Measurements from ENCODE around the gene TEAD1. TPM values are rescaled to one million over a fixed set of nuclear protein-coding genes. Genes with fewer than 3 reads are reported as not detected.

The TEAD1 gene
- polyA plus RNA-seq, 2 of the 4 experiments (the other 2 are of a cell fraction) = 111 to 112 TPM

DNA sequence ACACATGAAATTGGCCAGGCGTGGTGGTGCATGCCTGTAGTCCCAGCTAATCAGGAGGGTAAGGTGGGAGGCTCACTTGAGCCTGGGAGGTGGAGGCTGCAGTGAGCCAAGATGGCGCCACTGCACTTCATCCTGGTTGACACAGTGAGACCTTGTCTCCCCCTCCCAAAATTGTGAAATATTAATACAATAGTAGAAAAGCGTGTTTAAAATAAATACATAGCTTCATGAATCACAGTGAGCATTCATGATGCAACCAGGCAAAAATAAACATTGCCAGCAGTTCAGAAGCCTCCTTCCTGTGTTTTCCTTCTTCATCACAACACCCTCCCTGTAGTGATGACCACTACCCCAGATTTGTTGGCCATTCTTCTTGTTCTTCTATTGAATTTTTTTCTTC lies 4.3 kb upstream of the TEAD1 start:
- CTCF ChIA-PET = interaction anchor here (0.7 to 3.3 kb wide), 7 partner anchors 36 to 381 kb away, joined by 3 to 13 read pairs (median 4); no protein-coding TSS in a partner anchor

DNA sequence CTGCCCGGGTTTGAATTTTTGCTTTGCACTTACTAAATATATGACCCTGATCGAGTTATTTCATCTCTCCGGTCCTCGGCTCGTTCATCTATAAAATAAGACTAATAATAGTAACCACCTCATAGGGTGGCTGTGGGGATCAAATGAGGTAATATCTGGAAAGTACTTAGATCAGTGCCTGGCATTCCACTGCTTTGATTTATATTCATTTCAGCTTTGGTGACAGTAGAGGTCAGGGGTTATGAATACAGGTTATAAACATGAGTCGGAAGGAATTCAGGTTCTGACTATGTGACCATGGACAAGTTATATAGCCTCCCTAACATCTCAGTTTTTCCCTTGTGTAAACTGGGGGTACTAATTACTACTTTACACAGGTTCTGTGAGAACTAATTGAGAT lies 2.9 kb upstream of the TEAD1 start:
- TF ChIP-seq, protein P1, sequence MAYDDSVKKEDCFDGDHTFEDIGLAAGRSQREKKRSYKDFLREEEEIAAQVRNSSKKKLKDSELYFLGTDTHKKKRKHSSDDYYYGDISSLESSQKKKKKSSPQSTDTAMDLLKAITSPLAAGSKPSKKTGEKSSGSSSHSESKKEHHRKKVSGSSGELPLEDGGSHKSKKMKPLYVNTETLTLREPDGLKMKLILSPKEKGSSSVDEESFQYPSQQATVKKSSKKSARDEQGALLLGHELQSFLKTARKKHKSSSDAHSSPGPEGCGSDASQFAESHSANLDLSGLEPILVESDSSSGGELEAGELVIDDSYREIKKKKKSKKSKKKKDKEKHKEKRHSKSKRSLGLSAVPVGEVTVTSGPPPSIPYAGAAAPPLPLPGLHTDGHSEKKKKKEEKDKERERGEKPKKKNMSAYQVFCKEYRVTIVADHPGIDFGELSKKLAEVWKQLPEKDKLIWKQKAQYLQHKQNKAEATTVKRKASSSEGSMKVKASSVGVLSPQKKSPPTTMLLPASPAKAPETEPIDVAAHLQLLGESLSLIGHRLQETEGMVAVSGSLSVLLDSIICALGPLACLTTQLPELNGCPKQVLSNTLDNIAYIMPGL (CRISPR knock-in tag; IDR thresholded peaks at IDR 0.05; ENCODE audit: borderline replicate concordance) = no peak
- POLR2A ChIA-PET = no interaction called here

More for the DNA sequence above, 4.3 kb upstream of the TEAD1 start:
- no peak for ATAC-seq
- 70% methylated on average over 3 of the region's 3 CpGs for WGBS (ENCODE audit: missing lambda C conversion rate)
- H3K4me3 ChIP-seq = no peak overlapping the region
- peak overlapping the region; percentile 11; the same call in 1 of the 3 replicates for H3K4me2 ChIP-seq
- H3K9me3 ChIP-seq = no peaks in the 10 kb centered on the region
- H3K27ac ChIP-seq = peak overlapping the region in 1 of 2 experiments; percentile 46; a peak in 2 of 6 replicates
- POLR2A ChIA-PET = no interaction called here
- no peak for DNase-seq (ENCODE audit: low read depth in 1 of 2, low spot score in 1 of 2)
- FAIRE-seq = no peak
- no peak for TF ChIP-seq FOSL2 (IDR thresholded peaks at IDR 0.05)
- peak; percentile 30; the same call in 1 of the 2 replicates for TF ChIP-seq FOSL2 (CRISPR knock-in tag; IDR thresholded peaks at IDR 0.05)
- peak; percentile 79 to 80 for TF ChIP-seq CEBPB (IDR thresholded peaks at IDR 0.05)
- peak in 1 of 2 experiments; percentile 48; a peak in 1 of 5 replicates for TF ChIP-seq JUN (IDR thresholded peaks at IDR 0.05)
- TF ChIP-seq, protein P2, sequence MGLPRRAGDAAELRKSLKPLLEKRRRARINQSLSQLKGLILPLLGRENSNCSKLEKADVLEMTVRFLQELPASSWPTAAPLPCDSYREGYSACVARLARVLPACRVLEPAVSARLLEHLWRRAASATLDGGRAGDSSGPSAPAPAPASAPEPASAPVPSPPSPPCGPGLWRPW (IDR thresholded peaks at IDR 0.05) = 0 out of 2 replicates have a peak, but pooled peaks have one; percentile 43
- no peak for TF ChIP-seq NR3C1 (IDR thresholded peaks at IDR 0.05)
- peak; percentile 45; the same call in 1 of the 2 replicates for TF ChIP-seq JUNB (IDR thresholded peaks at IDR 0.05)
- H3K4me1 ChIP-seq = peaks cover 12% of the 10 kb centered on the region

DNA sequence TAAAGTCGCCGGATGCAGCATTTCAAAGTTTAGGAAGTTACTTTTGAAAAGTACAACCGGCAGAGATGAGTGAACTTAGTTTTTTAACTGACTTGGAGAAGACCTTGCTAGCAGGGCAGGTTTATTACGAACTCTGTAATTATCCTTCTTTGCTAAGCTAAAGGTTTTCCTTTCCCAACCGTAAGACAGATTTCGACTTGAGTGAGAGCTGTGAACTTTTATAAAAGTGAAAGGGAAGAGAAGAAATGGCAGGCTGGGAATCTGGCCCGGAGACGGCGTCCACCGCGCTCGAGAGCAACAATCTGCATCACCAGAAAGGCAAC lies 659 bp upstream of the TEAD1 start:
- CTCF ChIA-PET = interaction anchor here (0.8 kb wide), 2 partner anchors 74 to 215 kb away, joined by 3 to 5 read pairs; no protein-coding TSS in a partner anchor
- Histone ChIP-seq H3K4me3 (peak overlapping the region; percentile 90), H3K9me3 (no peaks in the 10 kb centered on the region), H3K4me1 (peaks cover 19% of the 10 kb centered on the region), H3K4me2 (peak overlapping the region; percentile 81), H3K27ac (peak overlapping the region; percentile 98)
- TF ChIP-seq TFCP2L1 (CRISPR knock-in tag; IDR thresholded peaks at IDR 0.05) (no peak), FOSL2 (IDR thresholded peaks at IDR 0.05) (no peak), FOSL2 (CRISPR knock-in tag; IDR thresholded peaks at IDR 0.05) (no peak), JUN (IDR thresholded peaks at IDR 0.05) (no peak), ZNF302 (CRISPR knock-in tag; IDR thresholded peaks at IDR 0.05) (no peak), TP53 (CRISPR knock-in tag; IDR thresholded peaks at IDR 0.05) (no peak)
- no peak for DNase-seq (ENCODE audit: low read depth in 1 of 2, low spot score in 1 of 2)
- WGBS (ENCODE audit: missing lambda C conversion rate) = 2% methylated on average over 12 of the region's 12 CpGs
- POLR2A ChIA-PET = interaction anchor here (0.8 to 1.8 kb wide), 4 partner anchors 11 to 96 kb away, joined by 3 to 9 read pairs (median 4); no protein-coding TSS in a partner anchor
- FAIRE-seq = no peak
- ATAC-seq = peak; percentile 37 to 50

More for the DNA sequence above, 2.9 kb upstream of the TEAD1 start:
- H3K4me1 ChIP-seq = peaks cover 12% of the 10 kb centered on the region
- H3K9me3 ChIP-seq = no peaks in the 10 kb centered on the region
- ATAC-seq = no peak
- FAIRE-seq = no peak
- no peak overlapping the region for H3K4me2 ChIP-seq
- CTCF ChIA-PET = interaction anchor here (0.7 to 3.3 kb wide), 7 partner anchors 23 to 383 kb away, joined by 3 to 13 read pairs (median 4); no protein-coding TSS in a partner anchor
- no peak for DNase-seq (ENCODE audit: low read depth in 1 of 2, low spot score in 1 of 2)
- no peak overlapping the region for H3K4me3 ChIP-seq
- peak overlapping the region in 1 of 2 experiments; percentile 21; a peak in 3 of 6 replicates for H3K27ac ChIP-seq
- 81% methylated on average over 6 of the region's 6 CpGs for WGBS (ENCODE audit: missing lambda C conversion rate)

DNA sequence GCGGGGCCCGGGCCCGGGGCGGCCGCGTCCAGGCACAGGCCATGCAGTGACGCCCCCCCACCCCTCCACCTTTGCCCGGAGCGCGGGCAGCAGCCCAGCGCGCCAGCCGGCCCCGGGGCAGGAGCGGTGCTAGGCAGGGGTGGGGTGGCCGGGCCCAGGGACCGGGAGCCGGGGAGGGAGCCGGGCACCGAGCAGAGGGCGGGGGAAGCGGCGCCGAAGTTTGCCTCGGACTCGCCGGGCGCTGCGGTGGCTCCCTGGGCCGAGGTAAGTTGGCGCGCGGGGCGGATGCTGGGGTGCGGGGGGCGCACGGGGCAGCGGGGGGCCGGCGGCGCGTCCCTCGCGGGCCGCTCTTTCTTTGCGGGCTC lies 332 bp downstream of the TEAD1 start:
- peak overlapping the region; percentile 90 for H3K4me2 ChIP-seq
- peak overlapping the region; percentile 90 for H3K4me3 ChIP-seq
- H3K27ac ChIP-seq = peak overlapping the region; percentile 98
- H3K4me1 ChIP-seq = peaks cover 29% of the 10 kb centered on the region
- DNase-seq (ENCODE audit: low read depth in 1 of 2, low spot score in 1 of 2) (no peak), ATAC-seq (peak; percentile 10 to 68), FAIRE-seq (no peak)
- ChIA-PET POLR2A (interaction anchor here (1.1 to 1.8 kb wide), 2 partner anchors 18 to 75 kb away, joined by 3 to 9 read pairs; no protein-coding TSS in a partner anchor), CTCF (no interaction called here)
- no peaks in the 10 kb centered on the region for H3K9me3 ChIP-seq
- no CpG with 5 or more reads among the region's 46 CpGs for WGBS (ENCODE audit: missing lambda C conversion rate)
- TF ChIP-seq, protein P2 (IDR thresholded peaks at IDR 0.05) = no peak
- no peak for TF ChIP-seq RAD21 (conservative IDR thresholded peaks at IDR 0.05 in 1 of 2, IDR thresholded peaks at IDR 0.05 in 1 of 2)
- peak in 1 of 2 experiments; percentile 27; a peak in 2 of 5 replicates for TF ChIP-seq JUN (IDR thresholded peaks at IDR 0.05)
- no peak for TF ChIP-seq ZC3H11A (IDR thresholded peaks at IDR 0.05)

All from A549 (cell line).